ENCODE results near the gene RSPO1. TPM values are rescaled to one million over a fixed set of nuclear protein-coding genes. Genes with fewer than 3 reads are reported as not detected.

RSPO1 gene
- total and polyA plus RNA-seq, 2 of the 13 experiments (the other 11 are each of a cell fraction or from before 2014, with no cell fraction given), result not detected

DNA sequence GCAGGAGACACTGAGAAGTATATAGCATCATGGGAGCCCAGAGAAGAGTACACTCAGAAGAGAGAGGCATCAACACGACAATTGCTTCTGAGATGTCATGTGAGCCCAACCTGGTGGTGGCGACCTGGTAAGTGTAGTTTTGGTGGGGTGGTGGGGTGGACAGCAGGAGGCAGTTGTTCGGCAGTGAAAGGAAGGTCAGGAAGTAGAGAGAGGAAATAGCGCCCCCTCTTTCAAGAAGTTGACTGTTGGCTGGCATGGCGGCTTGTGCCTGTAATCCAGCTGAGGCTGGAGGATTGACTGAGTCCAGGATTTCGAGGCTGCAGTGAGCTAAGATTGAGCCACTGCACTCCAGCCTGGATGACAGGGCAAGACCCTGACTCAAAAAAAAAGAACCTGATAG lies 12.6 kb downstream of the RSPO1 start:
- CTCF ChIA-PET (ENCODE audit: low intra/inter-chr PET ratio, low total read pairs), result no interaction called here

DNA sequence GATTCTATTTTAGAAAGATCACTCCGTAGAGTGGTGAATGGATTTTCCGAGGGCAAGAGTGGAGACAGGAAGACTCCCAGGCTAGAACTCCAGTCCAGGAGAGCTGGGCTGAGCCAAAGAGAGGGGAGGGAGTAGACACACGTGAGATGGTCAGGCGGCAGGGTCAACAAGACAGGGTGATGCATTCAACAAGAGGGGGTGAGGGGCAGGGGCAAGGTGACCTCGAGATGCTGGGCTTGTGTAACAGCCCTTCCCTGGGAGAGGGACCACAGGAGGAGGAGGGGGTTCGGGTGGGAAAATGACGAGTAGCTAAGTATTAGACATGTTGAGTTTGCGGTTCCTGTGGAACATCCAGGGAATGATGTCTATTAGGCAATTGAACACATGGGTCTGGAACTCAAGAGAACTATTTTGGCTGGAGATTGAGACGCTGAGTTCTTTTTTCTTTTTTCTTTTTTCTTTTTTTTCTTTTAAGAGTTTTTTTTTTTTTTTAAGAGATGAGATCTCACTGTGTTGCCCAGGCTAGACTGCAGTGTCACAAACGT lies 13.3 kb downstream of the RSPO1 start:
- no TSS peak for BruUV-seq (replicated peaks)
- Histone ChIP-seq H3K27me3 (ENCODE audit: control insufficient read depth in 1 of 2, insufficient read depth in 2 of 2, low read length in 2 of 2) (peaks cover 6 to 65% of the 10 kb centered on the region in 2 experiments; a peak in 4 of 5 replicates), H3K4me3 (replicated peaks in 1 of 3; ENCODE audit: insufficient read depth in 1 of 3, low read depth in 2 of 3, low read length in 3 of 3) (no peak overlapping the region), H3K36me3 (replicated peaks in 1 of 2; ENCODE audit: control insufficient read depth in 1 of 2, insufficient read depth in 2 of 2, low read length in 2 of 2) (no peaks in the 10 kb centered on the region), H3K4me1 (ENCODE audit: insufficient read depth, low read length) (no peaks in the 10 kb centered on the region), H2AFZ (ENCODE audit: low read length) (no peak overlapping the region), H3K9ac (ENCODE audit: insufficient read depth, low read depth, low read length) (no peak overlapping the region), H3K9me3 (ENCODE audit: low read length) (no peaks in the 10 kb centered on the region), H4K20me1 (ENCODE audit: insufficient read depth, low read length) (no peaks in the 10 kb centered on the region), H3K79me2 (ENCODE audit: insufficient read depth, low read length) (no peaks in the 10 kb centered on the region), H3K4me2 (ENCODE audit: low read depth, low read length) (no peak overlapping the region), H3K27ac (ENCODE audit: extremely low read length, insufficient read depth, low read length) (no peak overlapping the region)
- FAIRE-seq (no peak), ATAC-seq (no peak), DNase-seq (ENCODE audit: low spot score) (no peak)
- in situ Hi-C loops (cut with HindIII; ENCODE audit: extremely low pct_ligation_motif_present, low pct_unique_long_range_greater_than_20kb) (no loop called here), intact Hi-C loops (cut with micrococcal nuclease; ENCODE audit: unreplicated experiment) (no loop called here)
- ChIA-PET POLR2A (no interaction called here), CTCF (ENCODE audit: low intra/inter-chr PET ratio, low total read pairs) (no interaction called here)
- WGBS (ENCODE audit: low lambda C conversion rate), result 6% methylated on average over 10 of the region's 10 CpGs
- TF ChIP-seq ZBTB1 (CRISPR knock-in tag; IDR thresholded peaks at IDR 0.05; ENCODE audit: borderline replicate concordance) (no peak), SIN3A (IDR thresholded peaks at IDR 0.05; ENCODE audit: borderline replicate concordance, low read depth, low read length) (no peak), ZNF567 (CRISPR knock-in tag; IDR thresholded peaks at IDR 0.05; ENCODE audit: borderline replicate concordance) (no peak), SATB2 (CRISPR knock-in tag; IDR thresholded peaks at IDR 0.05) (no peak), RXRA (CRISPR knock-in tag; IDR thresholded peaks at IDR 0.05) (no peak), ZNF143 (CRISPR knock-in tag; IDR thresholded peaks at IDR 0.05) (no peak), ZSCAN21 (CRISPR knock-in tag; IDR thresholded peaks at IDR 0.05; ENCODE audit: borderline replicate concordance) (no peak), CENPX (CRISPR knock-in tag; IDR thresholded peaks at IDR 0.05) (no peak), NCOA2 (CRISPR knock-in tag; IDR thresholded peaks at IDR 0.05) (no peak), SNAI1 (CRISPR knock-in tag; IDR thresholded peaks at IDR 0.05; ENCODE audit: borderline replicate concordance) (no peak), SNRNP70 (IDR thresholded peaks at IDR 0.05; ENCODE audit: low read depth, low read length) (no peak)
- TF ChIP-seq, protein P1, sequence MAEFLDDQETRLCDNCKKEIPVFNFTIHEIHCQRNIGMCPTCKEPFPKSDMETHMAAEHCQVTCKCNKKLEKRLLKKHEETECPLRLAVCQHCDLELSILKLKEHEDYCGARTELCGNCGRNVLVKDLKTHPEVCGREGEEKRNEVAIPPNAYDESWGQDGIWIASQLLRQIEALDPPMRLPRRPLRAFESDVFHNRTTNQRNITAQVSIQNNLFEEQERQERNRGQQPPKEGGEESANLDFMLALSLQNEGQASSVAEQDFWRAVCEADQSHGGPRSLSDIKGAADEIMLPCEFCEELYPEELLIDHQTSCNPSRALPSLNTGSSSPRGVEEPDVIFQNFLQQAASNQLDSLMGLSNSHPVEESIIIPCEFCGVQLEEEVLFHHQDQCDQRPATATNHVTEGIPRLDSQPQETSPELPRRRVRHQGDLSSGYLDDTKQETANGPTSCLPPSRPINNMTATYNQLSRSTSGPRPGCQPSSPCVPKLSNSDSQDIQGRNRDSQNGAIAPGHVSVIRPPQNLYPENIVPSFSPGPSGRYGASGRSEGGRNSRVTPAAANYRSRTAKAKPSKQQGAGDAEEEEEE (CRISPR knock-in tag; IDR thresholded peaks at IDR 0.05; ENCODE audit: borderline replicate concordance), result no peak
- TF ChIP-seq, protein P2, sequence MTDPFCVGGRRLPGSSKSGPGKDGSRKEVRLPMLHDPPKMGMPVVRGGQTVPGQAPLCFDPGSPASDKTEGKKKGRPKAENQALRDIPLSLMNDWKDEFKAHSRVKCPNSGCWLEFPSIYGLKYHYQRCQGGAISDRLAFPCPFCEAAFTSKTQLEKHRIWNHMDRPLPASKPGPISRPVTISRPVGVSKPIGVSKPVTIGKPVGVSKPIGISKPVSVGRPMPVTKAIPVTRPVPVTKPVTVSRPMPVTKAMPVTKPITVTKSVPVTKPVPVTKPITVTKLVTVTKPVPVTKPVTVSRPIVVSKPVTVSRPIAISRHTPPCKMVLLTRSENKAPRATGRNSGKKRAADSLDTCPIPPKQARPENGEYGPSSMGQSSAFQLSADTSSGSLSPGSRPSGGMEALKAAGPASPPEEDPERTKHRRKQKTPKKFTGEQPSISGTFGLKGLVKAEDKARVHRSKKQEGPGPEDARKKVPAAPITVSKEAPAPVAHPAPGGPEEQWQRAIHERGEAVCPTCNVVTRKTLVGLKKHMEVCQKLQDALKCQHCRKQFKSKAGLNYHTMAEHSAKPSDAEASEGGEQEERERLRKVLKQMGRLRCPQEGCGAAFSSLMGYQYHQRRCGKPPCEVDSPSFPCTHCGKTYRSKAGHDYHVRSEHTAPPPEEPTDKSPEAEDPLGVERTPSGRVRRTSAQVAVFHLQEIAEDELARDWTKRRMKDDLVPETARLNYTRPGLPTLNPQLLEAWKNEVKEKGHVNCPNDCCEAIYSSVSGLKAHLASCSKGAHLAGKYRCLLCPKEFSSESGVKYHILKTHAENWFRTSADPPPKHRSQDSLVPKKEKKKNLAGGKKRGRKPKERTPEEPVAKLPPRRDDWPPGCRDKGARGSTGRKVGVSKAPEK (CRISPR knock-in tag; IDR thresholded peaks at IDR 0.05; ENCODE audit: borderline replicate concordance), result no peak

More for the DNA sequence above, 12.6 kb downstream of the RSPO1 start:
- no peaks in the 10 kb centered on the region for H3K36me3 ChIP-seq (replicated peaks in 1 of 2; ENCODE audit: control insufficient read depth in 1 of 2, insufficient read depth in 2 of 2, low read length in 2 of 2)
- H3K4me1 ChIP-seq (ENCODE audit: insufficient read depth, low read length), result no peaks in the 10 kb centered on the region
- no peaks in the 10 kb centered on the region for H3K79me2 ChIP-seq (ENCODE audit: insufficient read depth, low read length)
- in situ Hi-C loops (cut with HindIII; ENCODE audit: extremely low pct_ligation_motif_present, low pct_unique_long_range_greater_than_20kb) (no loop called here), intact Hi-C loops (cut with micrococcal nuclease; ENCODE audit: unreplicated experiment) (no loop called here)
- no peak overlapping the region for H3K9ac ChIP-seq (ENCODE audit: insufficient read depth, low read depth, low read length)
- H3K9me3 ChIP-seq (ENCODE audit: low read length), result no peaks in the 10 kb centered on the region
- TF ChIP-seq ZFX (CRISPR knock-in tag; IDR thresholded peaks at IDR 0.05; ENCODE audit: low read depth) (no peak), TOPORS (CRISPR knock-in tag; IDR thresholded peaks at IDR 0.05) (no peak), MYC (CRISPR knock-in tag; IDR thresholded peaks at IDR 0.05; ENCODE audit: borderline replicate concordance) (no peak), ZC3H4 (CRISPR knock-in tag; IDR thresholded peaks at IDR 0.05; ENCODE audit: borderline replicate concordance) (no peak), ZNF616 (CRISPR knock-in tag; IDR thresholded peaks at IDR 0.05; ENCODE audit: low read depth) (no peak)
- no TSS peak for BruUV-seq (replicated peaks)
- H4K20me1 ChIP-seq (ENCODE audit: insufficient read depth, low read length), result no peaks in the 10 kb centered on the region
- no peak overlapping the region for H3K4me2 ChIP-seq (ENCODE audit: low read depth, low read length)
- H3K27me3 ChIP-seq (ENCODE audit: control insufficient read depth in 1 of 2, insufficient read depth in 2 of 2, low read length in 2 of 2), result peaks cover 9 to 65% of the 10 kb centered on the region in 2 experiments; a peak in 4 of 5 replicates
- WGBS (ENCODE audit: low lambda C conversion rate), result 6% methylated on average over 6 of the region's 6 CpGs
- ATAC-seq (no peak), FAIRE-seq (no peak), DNase-seq (ENCODE audit: low spot score) (no peak)
- POLR2A ChIA-PET, result no interaction called here
- H3K4me3 ChIP-seq (replicated peaks in 1 of 3; ENCODE audit: insufficient read depth in 1 of 3, low read depth in 2 of 3, low read length in 3 of 3), result no peak overlapping the region
- H3K27ac ChIP-seq (ENCODE audit: extremely low read length, insufficient read depth, low read length), result no peak overlapping the region
- H2AFZ ChIP-seq (ENCODE audit: low read length), result no peak overlapping the region
